ENCODE results near the gene ZDHHC12.

- TF ChIP-seq CTCF (conservative IDR thresholded peaks at IDR 0.05; ENCODE audit: low read depth, low read length) = no peak
- no peak for TF ChIP-seq EZH2 (IDR thresholded peaks at IDR 0.05; ENCODE audit: borderline replicate concordance, low read depth, low read length, poor library complexity, severe bottlenecking)
Measured at GRCh38 chr9:128703616-128704355, 20.1 kb downstream of the ZDHHC12 start.

Data from A673 (cell line).